ENCODE data around the gene CEP126.

CEP126 gene

GRCh38 chr11:102014756-102015155 lies 99.9 kb downstream of the CEP126 start:
- ATAC-seq = no peak

DNA sequence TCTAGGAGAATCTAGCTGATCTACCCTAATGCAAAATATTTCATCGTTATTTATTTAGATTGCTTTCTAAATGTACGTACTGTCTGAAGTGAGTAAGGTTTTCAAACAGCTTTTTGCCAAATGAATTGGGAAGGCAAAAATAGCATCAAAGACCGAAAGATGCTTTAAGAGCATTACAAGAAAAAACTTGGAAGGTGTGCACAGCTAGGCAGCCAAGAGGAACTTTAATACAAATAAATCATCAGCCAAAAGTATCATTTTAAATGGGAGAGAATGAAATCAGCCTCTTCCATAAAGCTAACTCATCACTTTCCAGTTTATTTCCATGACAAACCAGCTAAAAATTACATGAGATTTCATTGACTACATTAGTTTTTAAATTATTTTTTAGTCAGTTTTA lies 102.2 kb downstream of the CEP126 start:
- no peak for ATAC-seq

DNA sequence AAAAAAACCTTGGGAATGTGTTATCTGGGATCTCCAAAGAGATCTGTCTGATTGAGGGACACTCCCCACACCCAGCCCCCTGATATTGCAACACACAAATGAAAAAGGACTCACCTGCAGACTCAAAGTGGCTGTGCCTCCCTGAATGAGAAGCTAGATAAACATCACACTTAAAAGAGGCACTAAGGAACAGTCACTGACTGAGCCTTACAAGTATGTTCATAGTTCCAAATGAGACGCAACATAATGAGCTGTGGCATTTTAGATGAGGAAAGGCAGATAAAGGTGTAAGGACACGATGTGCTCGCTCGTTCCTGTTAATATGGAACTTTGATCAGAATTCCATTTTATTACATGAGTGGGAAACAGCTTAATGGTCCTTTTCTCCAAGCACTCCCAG lies 111.4 kb downstream of the CEP126 start:
- no peak for ATAC-seq

DNA sequence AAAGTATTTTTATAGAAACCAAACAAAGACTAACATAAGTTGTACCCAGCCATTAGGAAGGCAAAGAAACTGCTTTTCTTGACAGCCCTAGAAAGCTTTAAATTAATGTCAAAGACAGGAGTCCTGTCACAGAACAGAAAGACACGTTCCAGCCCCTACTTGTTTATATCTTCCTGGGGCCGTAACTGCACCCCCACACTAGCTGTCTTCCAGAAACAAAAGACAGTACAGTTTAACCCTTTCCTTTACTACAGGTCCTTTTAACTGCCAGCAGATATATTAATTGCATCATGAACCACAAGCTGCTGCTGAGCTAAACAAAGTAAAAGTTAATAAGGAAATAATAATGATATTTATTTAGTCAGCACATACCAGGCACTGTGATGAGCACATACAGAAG lies 112.1 kb downstream of the CEP126 start:
- ATAC-seq = no peak

DNA sequence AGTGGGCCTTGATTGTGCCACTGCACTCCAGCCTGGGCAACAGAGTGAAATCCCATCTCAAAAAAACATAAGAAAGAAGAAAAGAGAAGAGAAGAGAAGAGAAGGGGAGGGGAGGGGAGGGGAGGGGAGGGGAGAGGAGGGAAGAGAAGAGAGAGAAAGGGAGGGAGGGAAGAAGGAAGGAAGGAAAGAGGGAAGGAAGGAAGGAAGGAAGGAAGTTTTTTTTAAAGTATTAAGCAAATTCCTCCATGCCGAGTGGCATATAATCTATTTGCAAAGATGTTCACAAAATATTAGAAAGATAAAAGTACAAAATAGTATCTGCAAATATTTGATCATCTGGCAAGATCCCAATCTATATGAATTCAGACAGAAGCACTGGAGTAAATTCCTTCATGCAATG lies 121.9 kb downstream of the CEP126 start:
- ATAC-seq = no peak

DNA sequence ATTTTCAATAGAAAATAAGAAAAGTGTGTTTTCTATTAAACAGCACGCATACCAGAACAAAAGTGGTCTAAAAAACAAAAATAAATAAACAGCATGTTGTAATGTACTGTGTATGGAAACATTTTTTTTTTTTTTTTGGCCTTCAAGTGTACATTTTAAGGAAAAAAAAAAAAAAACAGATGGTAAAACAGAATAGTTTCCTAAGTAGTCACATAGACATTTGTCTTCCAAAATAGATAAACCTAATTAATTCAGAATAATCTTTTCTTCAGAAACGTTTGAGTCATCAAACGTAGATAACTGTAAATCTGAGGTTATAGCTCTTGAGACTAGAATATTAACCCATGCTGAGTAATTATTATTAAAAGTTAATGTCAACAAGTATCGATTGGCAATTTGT lies 132.0 kb downstream of the CEP126 start:
- ATAC-seq = no peak

- peak; percentile 38 to 63 for ATAC-seq
Measured at GRCh38 chr11:102047305-102047924, 132.6 kb downstream of the CEP126 start, which contains the start of gene CFAP300. CFAP300 (plus strand) TSS chr11:102047437; CDS start chr11:102047471, 34 bp downstream.
